PFSK-1 (cell line): ENCODE results near the gene SUN5.

Source experiments
- FOXP2 ChIP-seq: optimal IDR thresholded peaks from 2 replicates; pipeline ENCODE3; 2011; ENCODE audit warnings: borderline replicate concordance, control low read depth, inconsistent platforms; ENCODE audit not compliant: insufficient read depth; ENCODE audit errors: extremely low read length, extremely low read depth
- POLR2AphosphoS5 ChIP-seq: IDR thresholded peaks from 2 replicates; pipeline ENCODE4 v1.6.1; 2012; ENCODE audit warnings: low read depth, mild to moderate bottlenecking, control low read depth, low read length, moderate library complexity
- SIN3A ChIP-seq: IDR thresholded peaks from 2 replicates; pipeline ENCODE4 v1.6.1; 2012; ENCODE audit warnings: mild to moderate bottlenecking, low read length, moderate library complexity, borderline replicate concordance; ENCODE audit not compliant: insufficient read depth
- TAF1 ChIP-seq: IDR thresholded peaks from 2 replicates; pipeline ENCODE4 v1.6.1; 2012; ENCODE audit warnings: low read length, control low read depth, borderline replicate concordance; ENCODE audit not compliant: insufficient read depth
- TF ChIP-seq, protein P1 (sequence below), 2 experiments: IDR thresholded peaks; 2 replicates each; pipeline versions ENCODE4 v1.6.1 to v1.8.0; 2011 to 2012; ENCODE audit warnings: low read depth in 2 of 2, low read length in 2 of 2, control low read depth in 1 of 2, inconsistent platforms in 1 of 2, mild to moderate bottlenecking in 1 of 2, moderate library complexity in 1 of 2; ENCODE audit not compliant: insufficient read depth in 1 of 2

Gene SUN5

DNA sequence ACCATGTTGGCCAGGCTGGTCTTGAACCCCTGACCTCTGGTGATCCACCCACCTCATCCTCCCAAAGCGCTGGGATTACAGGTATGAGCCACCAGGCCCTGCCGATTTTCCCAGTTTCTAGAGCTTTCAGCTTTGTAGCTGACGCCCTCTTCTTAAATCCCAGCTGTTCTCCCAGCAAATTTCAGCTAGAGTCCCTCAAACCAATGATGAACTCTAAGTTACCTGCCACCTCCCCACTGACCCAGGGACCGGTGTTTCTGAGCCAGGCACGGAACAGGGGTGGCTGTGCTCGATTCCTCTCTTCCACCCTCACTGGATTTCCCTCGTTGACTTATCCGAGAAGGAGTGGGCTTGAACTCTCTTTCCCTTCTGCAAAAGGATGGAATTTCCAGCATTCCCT is 39.1 kb downstream of the SUN5 start:
- no peak for TF ChIP-seq FOXP2
- no peak for TF ChIP-seq TAF1
- no peak for TF ChIP-seq POLR2AphosphoS5
- TF ChIP-seq, protein P1, sequence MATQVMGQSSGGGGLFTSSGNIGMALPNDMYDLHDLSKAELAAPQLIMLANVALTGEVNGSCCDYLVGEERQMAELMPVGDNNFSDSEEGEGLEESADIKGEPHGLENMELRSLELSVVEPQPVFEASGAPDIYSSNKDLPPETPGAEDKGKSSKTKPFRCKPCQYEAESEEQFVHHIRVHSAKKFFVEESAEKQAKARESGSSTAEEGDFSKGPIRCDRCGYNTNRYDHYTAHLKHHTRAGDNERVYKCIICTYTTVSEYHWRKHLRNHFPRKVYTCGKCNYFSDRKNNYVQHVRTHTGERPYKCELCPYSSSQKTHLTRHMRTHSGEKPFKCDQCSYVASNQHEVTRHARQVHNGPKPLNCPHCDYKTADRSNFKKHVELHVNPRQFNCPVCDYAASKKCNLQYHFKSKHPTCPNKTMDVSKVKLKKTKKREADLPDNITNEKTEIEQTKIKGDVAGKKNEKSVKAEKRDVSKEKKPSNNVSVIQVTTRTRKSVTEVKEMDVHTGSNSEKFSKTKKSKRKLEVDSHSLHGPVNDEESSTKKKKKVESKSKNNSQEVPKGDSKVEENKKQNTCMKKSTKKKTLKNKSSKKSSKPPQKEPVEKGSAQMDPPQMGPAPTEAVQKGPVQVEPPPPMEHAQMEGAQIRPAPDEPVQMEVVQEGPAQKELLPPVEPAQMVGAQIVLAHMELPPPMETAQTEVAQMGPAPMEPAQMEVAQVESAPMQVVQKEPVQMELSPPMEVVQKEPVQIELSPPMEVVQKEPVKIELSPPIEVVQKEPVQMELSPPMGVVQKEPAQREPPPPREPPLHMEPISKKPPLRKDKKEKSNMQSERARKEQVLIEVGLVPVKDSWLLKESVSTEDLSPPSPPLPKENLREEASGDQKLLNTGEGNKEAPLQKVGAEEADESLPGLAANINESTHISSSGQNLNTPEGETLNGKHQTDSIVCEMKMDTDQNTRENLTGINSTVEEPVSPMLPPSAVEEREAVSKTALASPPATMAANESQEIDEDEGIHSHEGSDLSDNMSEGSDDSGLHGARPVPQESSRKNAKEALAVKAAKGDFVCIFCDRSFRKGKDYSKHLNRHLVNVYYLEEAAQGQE (IDR thresholded peaks at IDR 0.05; ENCODE audit: insufficient read depth in 1 of 2, low read depth in 2 of 2, low read length in 2 of 2) = no peak
- TF ChIP-seq SIN3A = no peak

DNA sequence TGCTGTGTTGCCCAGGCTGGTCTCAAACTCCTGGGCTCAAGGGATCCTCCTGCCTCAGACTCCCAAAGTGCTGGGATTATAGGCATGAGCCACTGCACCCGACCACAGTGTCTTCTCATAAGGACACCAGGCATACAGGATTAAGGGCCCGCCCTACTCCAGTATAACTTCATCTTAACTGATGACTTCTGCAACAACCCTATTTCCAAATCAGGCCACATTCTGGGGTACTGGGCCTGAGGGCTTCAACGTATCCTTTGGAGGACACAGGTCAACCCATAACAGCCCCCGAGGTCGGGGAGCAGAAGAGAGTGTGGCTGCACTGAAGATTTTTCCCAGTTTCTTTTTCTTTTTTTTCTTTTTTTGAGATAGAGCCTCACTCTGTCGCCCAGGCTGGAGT is 39.7 kb downstream of the SUN5 start:
- TF ChIP-seq SIN3A (no peak), FOXP2 (no peak), TAF1 (no peak), POLR2AphosphoS5 (no peak)
- TF ChIP-seq, protein P1 (IDR thresholded peaks at IDR 0.05; ENCODE audit: insufficient read depth in 1 of 2, low read depth in 2 of 2, low read length in 2 of 2) = no peak

- TF ChIP-seq POLR2AphosphoS5 (no peak), TAF1 (no peak), SIN3A (no peak), FOXP2 (no peak)
- TF ChIP-seq, protein P1 (IDR thresholded peaks at IDR 0.05; ENCODE audit: insufficient read depth in 1 of 2, low read depth in 2 of 2, low read length in 2 of 2) = no peak
Measured at GRCh38 chr20:32963176-32963575, 41.1 kb downstream of the SUN5 start.

DNA sequence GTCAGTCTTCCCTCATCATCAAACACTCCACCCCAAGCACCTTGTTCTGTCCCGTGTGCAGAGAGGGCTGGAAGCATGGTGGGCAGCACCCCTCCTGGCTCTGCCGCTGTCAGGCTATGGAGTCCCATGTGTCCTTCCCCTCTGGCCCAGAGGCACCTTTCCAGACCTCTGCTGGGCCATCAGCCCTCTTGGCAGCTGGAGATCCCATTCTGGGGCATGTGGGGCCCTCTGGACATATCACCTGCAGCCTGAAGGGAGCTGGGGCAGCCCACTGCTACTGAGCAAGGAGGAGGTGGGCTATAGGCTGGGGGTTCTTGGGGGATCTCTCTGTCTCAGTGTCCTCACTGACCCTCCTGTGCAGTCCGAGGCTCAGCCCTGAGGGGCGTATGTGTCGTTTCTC is 42.2 kb downstream of the SUN5 start:
- no peak for TF ChIP-seq POLR2AphosphoS5
- no peak for TF ChIP-seq SIN3A
- no peak for TF ChIP-seq TAF1
- TF ChIP-seq FOXP2 = no peak
- TF ChIP-seq, protein P1 (IDR thresholded peaks at IDR 0.05; ENCODE audit: insufficient read depth in 1 of 2, low read depth in 2 of 2, low read length in 2 of 2) = no peak
